ENCODE results near the gene SOX18.
A peak's percentile ranks its signal among the peaks of the same experiment; 100 is the strongest.

SOX18 gene

GRCh38 chr20:64067733-64068307 is 18.4 kb upstream of the SOX18 start:
- TF ChIP-seq CTCF (IDR thresholded peaks at IDR 0.05; ENCODE audit: low read depth, low read length, missing control alignments): no peak
- H3K4me3 ChIP-seq (replicated peaks; ENCODE audit: low read depth, low read length): no peak overlapping the region
- DNase-seq (ENCODE audit: extremely low read depth, low read depth): no peak

GRCh38 chr20:64067005-64067632 is 17.7 kb upstream of the SOX18 start:
- no peak for TF ChIP-seq CTCF (IDR thresholded peaks at IDR 0.05; ENCODE audit: low read depth, low read length, missing control alignments)
- DNase-seq (ENCODE audit: extremely low read depth, low read depth): no peak
- no peak overlapping the region for H3K4me3 ChIP-seq (replicated peaks; ENCODE audit: low read depth, low read length)

- TF ChIP-seq CTCF (IDR thresholded peaks at IDR 0.05; ENCODE audit: low read depth, low read length, missing control alignments): no peak
- DNase-seq (ENCODE audit: extremely low read depth, low read depth): peak; percentile 49
- H3K4me3 ChIP-seq (replicated peaks; ENCODE audit: low read depth, low read length): no peak overlapping the region
These were observed 16.5 kb upstream of the SOX18 start for GRCh38 chr20:64065974-64066343.

GRCh38 chr20:64065062-64065973 is 15.9 kb upstream of the SOX18 start:
- no peak for TF ChIP-seq CTCF (IDR thresholded peaks at IDR 0.05; ENCODE audit: low read depth, low read length, missing control alignments)
- H3K4me3 ChIP-seq (replicated peaks; ENCODE audit: low read depth, low read length): no peak overlapping the region
- no peak for DNase-seq (ENCODE audit: extremely low read depth, low read depth)

GRCh38 chr20:64064145-64064698 is 14.8 kb upstream of the SOX18 start:
- no peak for DNase-seq (ENCODE audit: extremely low read depth, low read depth)
- TF ChIP-seq CTCF (IDR thresholded peaks at IDR 0.05; ENCODE audit: low read depth, low read length, missing control alignments): no peak

GRCh38 chr20:64063389-64064144 is 14.1 kb upstream of the SOX18 start:
- peak overlapping the region; percentile 69 for H3K4me3 ChIP-seq (replicated peaks; ENCODE audit: low read depth, low read length)
- TF ChIP-seq CTCF (IDR thresholded peaks at IDR 0.05; ENCODE audit: low read depth, low read length, missing control alignments): no peak
- DNase-seq (ENCODE audit: extremely low read depth, low read depth): no peak

More at GRCh38 chr20:64064145-64064698, 14.8 kb upstream of the SOX18 start:
- peak overlapping the region; percentile 69 for H3K4me3 ChIP-seq (replicated peaks; ENCODE audit: low read depth, low read length)

All from HFF-Myc (cell line).